Limb (tissue), 2 donors: Measurements from ENCODE around the gene PAPSS2.

Experiments
- DNase-seq, 2 donors: peaks; one replicate each; pipeline ENCODE4 v3.0.0-alpha.2; 2016; ENCODE audit errors: extremely low spot score in 2 of 2

The PAPSS2 gene

DNA sequence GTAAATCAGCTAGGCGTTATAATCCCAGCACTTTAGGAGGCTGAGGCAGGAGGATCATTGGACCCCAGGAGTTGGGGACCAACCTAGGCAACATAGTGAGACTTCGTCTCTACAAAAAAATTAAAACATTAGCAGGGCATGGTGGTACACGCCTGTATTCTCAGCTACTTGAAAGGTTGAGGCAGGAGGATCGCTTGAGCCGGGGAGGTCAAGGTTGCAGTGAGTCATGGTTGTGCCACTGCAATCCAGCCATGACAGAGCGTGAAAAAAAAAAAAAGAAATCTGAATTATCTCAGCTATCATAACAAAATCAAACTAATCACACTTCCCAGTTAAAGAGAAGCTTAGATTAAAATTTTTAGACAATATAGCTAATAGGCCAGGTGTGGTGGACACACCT lies 123.0 kb downstream of the PAPSS2 start:
- DNase-seq, result no peak

DNA sequence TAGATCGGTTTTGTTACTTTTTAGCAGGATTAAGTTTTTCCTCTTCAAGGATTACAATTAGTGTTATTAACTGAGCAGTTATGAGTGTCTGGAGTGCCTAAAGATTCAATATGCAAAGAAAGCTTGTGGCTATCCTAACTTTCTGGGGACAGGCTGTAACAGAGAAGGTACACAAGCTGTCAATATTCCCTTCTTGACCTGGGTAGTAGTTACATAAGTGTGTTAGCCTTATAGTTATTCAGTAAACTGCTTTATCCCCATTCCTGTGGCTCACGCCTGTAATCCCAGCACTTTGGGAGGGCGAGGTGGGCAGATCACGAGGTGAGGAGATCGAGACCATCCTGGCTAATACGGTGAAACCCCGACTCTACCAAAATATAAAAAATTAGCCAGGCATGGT lies 126.7 kb downstream of the PAPSS2 start:
- no peak for DNase-seq

DNA sequence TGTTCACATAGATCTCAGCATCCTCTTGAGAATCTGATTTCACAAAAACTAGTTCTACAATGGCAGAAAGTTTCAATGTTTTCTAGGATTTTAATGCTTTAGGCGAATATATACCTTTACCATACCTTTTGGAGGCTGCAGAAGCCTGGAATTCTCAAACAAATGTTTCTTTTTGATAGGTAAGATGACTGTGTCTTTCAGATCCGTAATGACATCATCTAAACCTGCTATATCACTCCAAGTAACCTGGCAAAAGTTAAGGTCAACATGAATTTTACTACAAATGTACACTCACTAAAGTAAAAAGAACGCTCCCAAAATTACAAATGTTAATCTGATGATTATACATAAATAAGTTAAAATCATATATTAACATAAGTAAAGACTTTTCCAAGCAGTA lies 130.5 kb downstream of the PAPSS2 start:
- no peak for DNase-seq

DNA sequence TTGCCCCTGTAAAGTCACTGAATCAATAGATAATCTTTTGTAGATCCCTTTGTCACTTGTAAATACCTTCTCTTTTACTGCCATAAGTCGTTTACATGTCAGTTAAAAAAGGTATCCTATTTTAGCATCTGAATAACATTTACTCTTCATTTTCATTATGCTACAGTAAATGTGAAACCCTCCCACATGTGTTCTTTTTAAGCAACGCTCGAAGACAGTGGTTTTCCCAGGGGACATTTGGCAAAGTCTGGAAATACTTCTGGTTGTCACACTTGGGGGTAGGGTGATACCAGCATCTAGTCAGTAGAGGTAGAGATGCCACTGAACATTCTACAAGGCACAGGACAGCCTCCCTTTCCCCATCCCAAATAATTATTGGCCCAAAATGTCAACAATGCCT lies 134.6 kb downstream of the PAPSS2 start:
- no peak for DNase-seq
